ENCODE measurements around the gene FBXO9.

The FBXO9 gene

DNA sequence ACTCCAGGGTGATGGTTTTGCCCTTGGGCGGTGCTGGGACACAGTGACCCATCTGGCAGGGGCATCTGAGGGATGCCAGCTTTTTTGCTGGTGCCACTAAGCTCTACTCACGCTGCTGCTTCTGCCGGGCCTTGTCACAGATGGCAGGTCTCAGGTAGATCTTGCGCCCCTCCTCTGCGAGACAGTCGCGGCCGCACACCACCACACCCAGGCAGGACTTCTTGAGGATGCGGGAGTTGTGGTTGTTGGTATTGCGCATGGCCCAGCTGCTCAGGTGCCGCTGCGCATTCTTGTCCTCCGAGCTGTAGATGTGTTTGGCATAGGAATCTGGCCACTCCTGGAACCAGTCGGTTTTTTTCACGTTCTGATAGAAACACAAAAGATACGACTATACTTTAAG is 68.8 kb downstream of the FBXO9 start:
- no peak for DNase-seq (ENCODE audit: low read depth in 4 of 4, low spot score in 1 of 4)

DNA sequence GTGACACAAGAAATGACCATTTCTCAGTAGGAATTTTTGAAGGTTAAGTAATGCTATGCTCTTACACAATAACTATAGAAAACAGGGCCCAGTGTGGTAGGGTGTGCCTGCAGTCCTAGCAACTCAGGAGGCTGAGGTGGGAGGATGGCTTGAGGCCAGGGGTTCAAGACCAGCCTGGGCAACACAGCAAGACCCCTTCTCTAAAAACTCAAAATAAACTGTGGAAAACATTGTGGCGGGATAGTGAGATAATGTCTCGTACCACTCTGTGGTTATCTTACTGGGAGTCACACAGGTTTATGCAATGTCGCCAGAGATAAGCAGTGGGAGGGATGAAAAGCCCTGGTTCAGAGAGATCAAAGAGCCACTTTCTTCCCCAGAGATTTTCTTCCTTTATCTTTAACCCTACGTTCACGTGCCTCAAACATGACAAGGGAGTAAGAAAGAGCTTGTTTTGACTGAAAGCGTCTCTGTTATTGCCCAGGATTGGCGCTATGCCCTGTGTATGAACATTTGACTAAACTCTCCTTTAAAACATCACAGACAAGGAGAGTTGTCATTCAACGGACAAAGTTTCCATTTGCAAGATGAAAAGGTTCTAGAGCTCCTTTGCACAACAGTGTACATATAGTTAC is 69.5 kb downstream of the FBXO9 start:
- no peak for DNase-seq (ENCODE audit: low read depth in 4 of 4, low spot score in 1 of 4)

DNA sequence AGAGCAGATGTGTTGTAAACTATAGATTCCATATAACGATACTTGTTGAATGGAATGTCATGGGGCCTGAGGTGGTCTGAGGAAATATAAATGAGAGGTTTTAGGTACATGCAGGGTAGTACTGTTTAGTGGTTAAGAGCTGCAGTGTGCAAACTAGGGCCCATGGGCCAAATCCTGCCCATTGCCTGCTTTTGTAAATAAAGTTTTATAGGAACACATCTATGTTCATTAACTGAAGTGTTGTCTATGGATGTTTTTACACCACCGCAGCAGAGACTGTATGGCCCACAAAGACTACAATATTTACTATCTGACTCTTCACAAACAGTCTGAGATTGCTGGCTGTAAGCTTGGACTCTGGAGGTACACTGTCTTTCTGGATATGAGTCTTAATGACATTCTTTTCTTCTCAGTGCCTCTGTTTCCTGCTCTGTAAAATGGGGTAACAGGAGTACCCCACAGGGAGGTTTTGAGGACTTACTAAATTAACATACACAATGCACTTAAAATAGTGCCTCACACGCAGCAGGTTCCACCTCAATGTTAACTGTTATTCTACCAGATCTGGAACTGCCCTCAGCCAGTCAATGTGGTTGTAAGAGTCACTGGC is 70.9 kb downstream of the FBXO9 start:
- no peak for DNase-seq (ENCODE audit: low read depth in 4 of 4, low spot score in 1 of 4)

DNA sequence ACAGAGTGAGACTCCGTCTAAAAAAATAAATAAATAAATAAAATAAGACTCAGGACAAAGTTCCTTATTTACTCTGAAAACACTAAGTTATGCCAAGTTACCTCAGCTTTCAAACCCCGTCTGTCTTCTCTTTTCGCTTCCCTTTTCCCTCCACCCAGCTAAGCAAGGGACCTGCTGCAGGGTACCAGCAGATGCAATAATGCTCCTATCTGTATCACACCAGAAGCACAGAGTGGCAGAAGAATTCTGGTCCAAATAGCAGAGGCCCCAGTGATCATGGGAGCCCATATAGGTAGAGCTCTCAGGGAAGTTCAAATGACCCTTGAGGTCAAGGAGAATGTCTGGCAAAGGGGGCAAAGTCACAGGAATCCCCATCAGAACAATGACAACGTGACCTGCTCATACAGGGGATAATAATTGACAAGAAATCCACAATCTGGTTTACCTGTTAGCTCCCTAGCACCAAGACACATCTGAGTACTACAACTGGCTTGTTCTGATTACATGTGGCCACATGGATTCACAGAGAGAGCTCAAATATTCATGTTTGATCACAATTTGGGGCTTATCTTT is 74.7 kb downstream of the FBXO9 start:
- DNase-seq (ENCODE audit: low read depth in 4 of 4, low spot score in 1 of 4) = no peak

DNA sequence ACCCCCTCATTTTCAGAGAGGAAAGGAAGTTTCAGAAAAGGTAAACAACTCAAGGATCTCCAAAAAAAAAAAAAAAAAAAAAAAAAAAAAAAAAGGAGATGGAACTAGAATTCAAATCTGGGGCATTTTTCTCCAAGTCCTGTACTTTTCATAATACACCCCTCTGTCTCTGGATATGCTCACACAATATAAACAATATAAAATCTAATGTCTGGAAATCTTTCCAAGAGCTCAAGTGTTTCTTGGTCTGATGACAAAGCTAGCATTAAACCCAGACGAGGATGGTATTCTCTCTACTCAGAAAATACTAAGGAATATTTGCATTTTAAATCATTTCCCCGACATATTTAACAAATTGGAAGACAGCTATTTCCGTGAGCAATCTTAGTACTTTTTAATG is 77.6 kb downstream of the FBXO9 start:
- no peak for DNase-seq (ENCODE audit: low read depth in 4 of 4, low spot score in 1 of 4)

DNA sequence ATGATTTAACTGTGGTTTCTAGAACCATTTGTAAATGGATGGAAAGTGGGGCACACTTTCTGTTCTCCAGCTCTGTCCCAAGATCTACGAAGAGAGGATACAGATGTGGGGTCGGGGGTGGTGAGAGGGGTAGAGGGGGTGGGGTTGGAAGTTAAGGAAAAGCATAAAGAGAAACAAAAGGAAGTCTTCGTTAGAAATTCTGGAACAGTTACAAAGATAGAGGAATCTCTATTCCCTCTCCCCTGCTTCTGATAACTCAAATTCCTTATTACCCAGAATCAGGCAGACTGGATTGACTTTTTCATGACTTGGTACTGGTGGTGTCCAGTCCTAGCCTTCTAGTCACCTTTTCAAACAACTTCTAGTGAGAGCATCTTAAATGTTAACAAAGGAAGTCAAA is 78.5 kb downstream of the FBXO9 start:
- no peak for DNase-seq (ENCODE audit: low read depth in 4 of 4, low spot score in 1 of 4)

DNA sequence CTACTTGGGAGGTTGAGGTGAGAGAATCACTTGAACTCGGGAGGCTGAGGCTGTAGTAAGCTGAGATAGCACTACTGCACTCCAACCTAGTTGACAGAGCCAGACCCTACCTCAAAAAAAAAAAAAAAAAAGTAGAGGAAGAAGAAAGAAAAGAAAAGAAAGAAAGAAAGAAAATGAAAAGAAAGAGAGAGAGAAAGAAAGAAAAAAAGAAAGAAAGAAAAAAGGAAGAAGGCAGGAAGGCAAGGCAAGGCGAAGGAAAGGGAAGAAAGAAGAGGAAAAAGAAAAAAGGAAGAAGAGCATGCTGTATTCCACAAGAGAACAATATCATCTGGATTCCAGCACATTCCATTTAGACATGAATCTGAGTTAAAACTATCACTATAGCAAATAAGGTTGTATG is 79.6 kb downstream of the FBXO9 start:
- no peak for DNase-seq (ENCODE audit: low read depth in 4 of 4, low spot score in 1 of 4)

DNA sequence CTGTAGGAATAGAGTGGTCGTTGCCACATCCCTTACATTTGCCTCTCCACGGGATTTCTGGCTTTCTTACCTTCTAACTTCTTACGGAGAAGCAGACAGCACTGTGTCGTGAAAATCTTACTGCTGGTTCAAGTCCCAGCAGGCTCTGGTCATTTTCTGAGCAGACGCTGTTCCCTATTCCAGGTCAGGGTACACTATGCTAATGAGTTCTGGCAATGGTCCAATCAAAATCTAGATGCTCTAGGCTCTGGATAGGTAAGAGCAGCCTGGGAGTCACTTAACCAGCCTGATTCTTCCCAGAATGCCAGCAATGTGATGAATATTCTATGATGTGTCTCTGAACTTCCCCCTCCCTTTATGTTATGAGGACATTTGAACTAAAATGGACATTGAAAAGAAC is 83.5 kb downstream of the FBXO9 start, which contains the start of gene GCM1:
GCM1 (minus strand) TSS at position 158 of the 400 bp plus-strand sequence. CDS start 3,209 bp downstream, outside the sequence.
- DNase-seq (ENCODE audit: low read depth in 4 of 4, low spot score in 1 of 4) = no peak
